ENCODE results near the gene RAC3.

The RAC3 gene

DNA sequence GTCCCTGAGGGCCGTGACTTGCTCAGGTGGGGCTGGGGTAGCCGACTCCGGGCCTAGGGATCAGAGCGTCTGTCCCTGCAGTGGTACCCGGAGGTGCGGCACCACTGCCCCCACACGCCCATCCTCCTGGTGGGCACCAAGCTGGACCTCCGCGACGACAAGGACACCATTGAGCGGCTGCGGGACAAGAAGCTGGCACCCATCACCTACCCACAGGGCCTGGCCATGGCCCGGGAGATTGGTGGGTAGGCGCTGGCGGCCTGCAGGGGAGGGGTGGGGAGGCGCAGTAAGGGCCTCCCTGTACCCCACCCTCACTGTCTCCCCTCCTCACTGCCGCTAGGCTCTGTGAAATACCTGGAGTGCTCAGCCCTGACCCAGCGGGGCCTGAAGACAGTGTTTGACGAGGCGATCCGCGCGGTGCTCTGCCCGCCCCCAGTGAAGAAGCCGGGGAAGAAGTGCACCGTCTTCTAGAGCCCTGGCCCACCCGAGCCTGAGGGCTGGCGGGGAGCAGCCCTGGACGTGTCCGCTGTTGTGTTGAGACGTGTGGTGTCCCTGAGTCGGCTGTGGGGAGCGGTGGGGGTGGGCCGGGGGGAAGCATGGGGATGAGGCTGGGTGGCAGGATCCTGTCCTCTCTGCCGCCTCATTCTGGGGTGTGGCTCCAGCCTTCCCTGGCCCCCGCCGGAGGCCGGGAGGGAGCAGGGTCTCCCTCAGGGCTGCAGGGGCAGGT, 2.0 kb downstream of the RAC3 start:
- Histone ChIP-seq H3K4me3 (ENCODE audit: insufficient read length, low read depth) (no peak overlapping the region), H3K36me3 (ENCODE audit: insufficient read depth, insufficient read length, low read length) (peaks cover 49% of the 10 kb centered on the region), H3K27me3 (ENCODE audit: insufficient read depth, insufficient read length) (peaks cover 10% of the 10 kb centered on the region), H3K4me1 (ENCODE audit: insufficient read depth, insufficient read length) (peaks cover 38% of the 10 kb centered on the region), H3K9me3 (ENCODE audit: insufficient read depth, low read length) (no peaks in the 10 kb centered on the region), H3K9ac (ENCODE audit: insufficient read length, low read depth) (no peak overlapping the region)
- TF ChIP-seq SUZ12 (IDR thresholded peaks at IDR 0.05; ENCODE audit: extremely low read depth, insufficient read depth, insufficient read length): no peak
- no peak for TF ChIP-seq YY1 (IDR thresholded peaks at IDR 0.05; ENCODE audit: insufficient read depth, insufficient read length)
- no peak for TF ChIP-seq ZNF274 (IDR thresholded peaks at IDR 0.05; ENCODE audit: low read depth, low read length)
- no peak for DNase-seq (ENCODE audit: low read depth, low spot score)

DNA sequence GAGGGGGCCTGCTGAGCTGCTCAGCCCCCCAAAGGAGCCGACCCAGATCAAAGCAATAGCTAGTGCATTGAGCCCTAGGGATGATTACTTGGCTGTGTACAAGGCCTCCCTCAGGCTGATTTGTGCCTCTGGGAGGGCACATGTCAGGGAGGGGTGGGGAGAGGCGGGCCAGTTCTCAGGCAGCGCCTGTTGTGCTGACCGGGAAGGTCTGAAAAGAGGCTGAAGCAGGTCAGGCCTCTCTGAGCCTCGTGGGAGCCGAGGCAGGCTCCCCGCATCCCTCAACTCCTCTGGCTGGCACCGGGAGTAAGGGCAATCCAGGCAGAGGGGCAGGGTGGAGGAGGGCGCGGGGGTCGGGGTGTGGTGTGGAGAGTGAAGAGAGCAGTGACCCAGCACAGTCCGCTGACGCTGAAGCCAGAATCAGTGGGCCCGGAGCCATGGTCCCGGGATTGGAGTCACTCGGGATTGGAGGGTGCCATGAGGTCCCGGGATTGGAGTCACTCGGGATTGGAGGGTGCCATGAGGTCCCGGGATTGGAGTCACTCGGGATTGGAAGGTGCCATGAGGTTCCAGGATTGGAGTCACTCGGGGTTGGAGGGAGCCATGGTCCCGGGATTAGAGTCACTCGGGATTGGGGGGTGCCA, 3.0 kb downstream of the RAC3 start:
- no peak for TF ChIP-seq YY1 (IDR thresholded peaks at IDR 0.05; ENCODE audit: insufficient read depth, insufficient read length)
- TF ChIP-seq SUZ12 (IDR thresholded peaks at IDR 0.05; ENCODE audit: extremely low read depth, insufficient read depth, insufficient read length): no peak
- no peak for TF ChIP-seq ZNF274 (IDR thresholded peaks at IDR 0.05; ENCODE audit: low read depth, low read length)
- peak overlapping the region; percentile 36 for H3K9ac ChIP-seq (ENCODE audit: insufficient read length, low read depth)
- no peak overlapping the region for H3K4me3 ChIP-seq (ENCODE audit: insufficient read length, low read depth)
- no peaks in the 10 kb centered on the region for H3K9me3 ChIP-seq (ENCODE audit: insufficient read depth, low read length)
- H3K27me3 ChIP-seq (ENCODE audit: insufficient read depth, insufficient read length): peaks cover 11% of the 10 kb centered on the region
- peaks cover 39% of the 10 kb centered on the region for H3K36me3 ChIP-seq (ENCODE audit: insufficient read depth, insufficient read length, low read length)
- DNase-seq (ENCODE audit: low read depth, low spot score): no peak
- peaks cover 38% of the 10 kb centered on the region for H3K4me1 ChIP-seq (ENCODE audit: insufficient read depth, insufficient read length)

GRCh38 chr17:82035488-82035887, 4.0 kb downstream of the RAC3 start:
- TF ChIP-seq ZNF274 (IDR thresholded peaks at IDR 0.05; ENCODE audit: low read depth, low read length) (no peak), YY1 (IDR thresholded peaks at IDR 0.05; ENCODE audit: insufficient read depth, insufficient read length) (no peak), SUZ12 (IDR thresholded peaks at IDR 0.05; ENCODE audit: extremely low read depth, insufficient read depth, insufficient read length) (no peak)
- Histone ChIP-seq H3K27me3 (ENCODE audit: insufficient read depth, insufficient read length) (peaks cover 15% of the 10 kb centered on the region), H3K36me3 (ENCODE audit: insufficient read depth, insufficient read length, low read length) (peaks cover 34% of the 10 kb centered on the region), H3K4me3 (ENCODE audit: insufficient read length, low read depth) (no peak overlapping the region), H3K4me1 (ENCODE audit: insufficient read depth, insufficient read length) (peaks cover 33% of the 10 kb centered on the region), H3K9me3 (ENCODE audit: insufficient read depth, low read length) (no peaks in the 10 kb centered on the region), H3K9ac (ENCODE audit: insufficient read length, low read depth) (peak overlapping the region; percentile 63)
- DNase-seq (ENCODE audit: low read depth, low spot score): no peak

- TF ChIP-seq ZNF274 (IDR thresholded peaks at IDR 0.05; ENCODE audit: low read depth, low read length) (no peak), SUZ12 (IDR thresholded peaks at IDR 0.05; ENCODE audit: extremely low read depth, insufficient read depth, insufficient read length) (no peak), YY1 (IDR thresholded peaks at IDR 0.05; ENCODE audit: insufficient read depth, insufficient read length) (no peak)
- peaks cover 34% of the 10 kb centered on the region for H3K36me3 ChIP-seq (ENCODE audit: insufficient read depth, insufficient read length, low read length)
- H3K9ac ChIP-seq (ENCODE audit: insufficient read length, low read depth): peak overlapping the region; percentile 81
- no peaks in the 10 kb centered on the region for H3K9me3 ChIP-seq (ENCODE audit: insufficient read depth, low read length)
- peak overlapping the region; percentile 83 for H3K4me3 ChIP-seq (ENCODE audit: insufficient read length, low read depth)
- peaks cover 30% of the 10 kb centered on the region for H3K4me1 ChIP-seq (ENCODE audit: insufficient read depth, insufficient read length)
- DNase-seq (ENCODE audit: low read depth, low spot score): no peak
- H3K27me3 ChIP-seq (ENCODE audit: insufficient read depth, insufficient read length): peaks cover 15% of the 10 kb centered on the region
These were observed 4.6 kb downstream of the RAC3 start for GRCh38 chr17:82035956-82036633.

GRCh38 chr17:82036634-82037091, 5.2 kb downstream of the RAC3 start:
- peaks cover 15% of the 10 kb centered on the region for H3K27me3 ChIP-seq (ENCODE audit: insufficient read depth, insufficient read length)
- TF ChIP-seq SUZ12 (IDR thresholded peaks at IDR 0.05; ENCODE audit: extremely low read depth, insufficient read depth, insufficient read length) (no peak), YY1 (IDR thresholded peaks at IDR 0.05; ENCODE audit: insufficient read depth, insufficient read length) (no peak), ZNF274 (IDR thresholded peaks at IDR 0.05; ENCODE audit: low read depth, low read length) (no peak)

GRCh38 chr17:82037092-82037888, 5.8 kb downstream of the RAC3 start, which contains the start of gene DCXR:
TSS of gene DCXR (minus strand) at chr17:82037697. CDS start at chr17:82037682, 15 bp downstream.
- Histone ChIP-seq H3K4me1 (ENCODE audit: insufficient read depth, insufficient read length) (peaks cover 28% of the 10 kb centered on the region), H3K36me3 (ENCODE audit: insufficient read depth, insufficient read length, low read length) (peaks cover 34% of the 10 kb centered on the region), H3K27me3 (ENCODE audit: insufficient read depth, insufficient read length) (peaks cover 15% of the 10 kb centered on the region), H3K9me3 (ENCODE audit: insufficient read depth, low read length) (no peaks in the 10 kb centered on the region), H3K9ac (ENCODE audit: insufficient read length, low read depth) (peak within 1 kb of the TSS; percentile 81), H3K4me3 (ENCODE audit: insufficient read length, low read depth) (peak within 1 kb of the TSS; percentile 83)
- DNase-seq (ENCODE audit: low read depth, low spot score): peak; percentile 93
- TF ChIP-seq ZNF274 (IDR thresholded peaks at IDR 0.05; ENCODE audit: low read depth, low read length): no peak

More at GRCh38 chr17:82036634-82037091, 5.2 kb downstream of the RAC3 start:
- no peak for DNase-seq (ENCODE audit: low read depth, low spot score)
- Histone ChIP-seq H3K36me3 (ENCODE audit: insufficient read depth, insufficient read length, low read length) (peaks cover 34% of the 10 kb centered on the region), H3K4me1 (ENCODE audit: insufficient read depth, insufficient read length) (peaks cover 30% of the 10 kb centered on the region), H3K9ac (ENCODE audit: insufficient read length, low read depth) (peak overlapping the region; percentile 81), H3K4me3 (ENCODE audit: insufficient read length, low read depth) (peak overlapping the region; percentile 83), H3K9me3 (ENCODE audit: insufficient read depth, low read length) (no peaks in the 10 kb centered on the region)
